ENCODE measurements around the gene SF3A1.

Gene SF3A1

GRCh38 chr22:30305906-30306626 lies 50.6 kb downstream of the SF3A1 start:
- no peak for TF ChIP-seq YY1 (IDR thresholded peaks at IDR 0.05; ENCODE audit: insufficient read depth, insufficient read length)
- no peaks in the 10 kb centered on the region for H3K9me3 ChIP-seq (ENCODE audit: insufficient read depth, low read length)
- H3K4me3 ChIP-seq (ENCODE audit: insufficient read length, low read depth): no peak overlapping the region
- no peaks in the 10 kb centered on the region for H3K27me3 ChIP-seq (ENCODE audit: insufficient read depth, insufficient read length)
- peaks cover 12% of the 10 kb centered on the region for H3K36me3 ChIP-seq (ENCODE audit: insufficient read depth, insufficient read length, low read length)
- H3K9ac ChIP-seq (ENCODE audit: insufficient read length, low read depth): no peak overlapping the region
- peaks cover 17% of the 10 kb centered on the region for H3K4me1 ChIP-seq (ENCODE audit: insufficient read depth, insufficient read length)
- DNase-seq (ENCODE audit: low read depth, low spot score): no peak

GRCh38 chr22:30305519-30305905 lies 51.2 kb downstream of the SF3A1 start:
- Histone ChIP-seq H3K4me1 (ENCODE audit: insufficient read depth, insufficient read length) (peaks cover 16% of the 10 kb centered on the region), H3K4me3 (ENCODE audit: insufficient read length, low read depth) (no peak overlapping the region), H3K36me3 (ENCODE audit: insufficient read depth, insufficient read length, low read length) (peaks cover 17% of the 10 kb centered on the region), H3K9me3 (ENCODE audit: insufficient read depth, low read length) (no peaks in the 10 kb centered on the region), H3K27me3 (ENCODE audit: insufficient read depth, insufficient read length) (no peaks in the 10 kb centered on the region), H3K9ac (ENCODE audit: insufficient read length, low read depth) (no peak overlapping the region)
- TF ChIP-seq ZNF274 (IDR thresholded peaks at IDR 0.05; ENCODE audit: low read depth, low read length) (no peak), SUZ12 (IDR thresholded peaks at IDR 0.05; ENCODE audit: extremely low read depth, insufficient read depth, insufficient read length) (no peak), YY1 (IDR thresholded peaks at IDR 0.05; ENCODE audit: insufficient read depth, insufficient read length) (no peak)
- no peak for DNase-seq (ENCODE audit: low read depth, low spot score)

- Histone ChIP-seq H3K9ac (ENCODE audit: insufficient read length, low read depth) (no peak overlapping the region), H3K27me3 (ENCODE audit: insufficient read depth, insufficient read length) (no peaks in the 10 kb centered on the region)
These were observed 52.0 kb downstream of the SF3A1 start for GRCh38 chr22:30304495-30305244.

DNA sequence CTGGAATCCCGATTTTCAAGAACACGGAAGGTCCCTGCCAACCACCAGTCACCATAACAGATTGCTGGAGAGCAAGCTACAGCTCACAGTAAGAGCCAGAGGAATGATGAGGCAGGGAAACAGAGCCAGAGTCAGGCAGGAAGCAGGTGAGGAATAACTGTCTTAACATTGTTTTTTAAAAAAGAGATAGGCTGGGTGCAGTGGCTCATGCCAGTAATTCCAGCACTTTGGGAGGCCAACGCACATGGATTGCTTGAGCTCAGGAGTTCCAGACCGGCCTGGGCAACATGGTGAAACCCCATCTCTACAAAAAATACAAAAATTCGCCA lies 53.9 kb downstream of the SF3A1 start:
- no peak for DNase-seq (ENCODE audit: low read depth, low spot score)
- Histone ChIP-seq H3K36me3 (ENCODE audit: insufficient read depth, insufficient read length, low read length) (peaks cover 34% of the 10 kb centered on the region), H3K9me3 (ENCODE audit: insufficient read depth, low read length) (no peaks in the 10 kb centered on the region), H3K4me3 (ENCODE audit: insufficient read length, low read depth) (no peak overlapping the region), H3K27me3 (ENCODE audit: insufficient read depth, insufficient read length) (no peaks in the 10 kb centered on the region), H3K4me1 (ENCODE audit: insufficient read depth, insufficient read length) (peaks cover 16% of the 10 kb centered on the region), H3K9ac (ENCODE audit: insufficient read length, low read depth) (no peak overlapping the region)
- TF ChIP-seq YY1 (IDR thresholded peaks at IDR 0.05; ENCODE audit: insufficient read depth, insufficient read length) (no peak), ZNF274 (IDR thresholded peaks at IDR 0.05; ENCODE audit: low read depth, low read length) (no peak), SUZ12 (IDR thresholded peaks at IDR 0.05; ENCODE audit: extremely low read depth, insufficient read depth, insufficient read length) (no peak)

More at GRCh38 chr22:30304495-30305244, 52.0 kb downstream of the SF3A1 start:
- Histone ChIP-seq H3K9me3 (ENCODE audit: insufficient read depth, low read length) (no peaks in the 10 kb centered on the region), H3K4me3 (ENCODE audit: insufficient read length, low read depth) (no peak overlapping the region), H3K4me1 (ENCODE audit: insufficient read depth, insufficient read length) (peaks cover 16% of the 10 kb centered on the region), H3K36me3 (ENCODE audit: insufficient read depth, insufficient read length, low read length) (peaks cover 20% of the 10 kb centered on the region)
- TF ChIP-seq SUZ12 (IDR thresholded peaks at IDR 0.05; ENCODE audit: extremely low read depth, insufficient read depth, insufficient read length) (no peak), ZNF274 (IDR thresholded peaks at IDR 0.05; ENCODE audit: low read depth, low read length) (no peak)
- no peak for DNase-seq (ENCODE audit: low read depth, low spot score)

GRCh38 chr22:30301995-30302809 lies 54.5 kb downstream of the SF3A1 start:
- DNase-seq (ENCODE audit: low read depth, low spot score): no peak
- Histone ChIP-seq H3K9ac (ENCODE audit: insufficient read length, low read depth) (no peak overlapping the region), H3K4me3 (ENCODE audit: insufficient read length, low read depth) (no peak overlapping the region), H3K36me3 (ENCODE audit: insufficient read depth, insufficient read length, low read length) (peaks cover 39% of the 10 kb centered on the region), H3K27me3 (ENCODE audit: insufficient read depth, insufficient read length) (no peaks in the 10 kb centered on the region), H3K9me3 (ENCODE audit: insufficient read depth, low read length) (no peaks in the 10 kb centered on the region), H3K4me1 (ENCODE audit: insufficient read depth, insufficient read length) (peaks cover 18% of the 10 kb centered on the region)
- TF ChIP-seq YY1 (IDR thresholded peaks at IDR 0.05; ENCODE audit: insufficient read depth, insufficient read length) (no peak), SUZ12 (IDR thresholded peaks at IDR 0.05; ENCODE audit: extremely low read depth, insufficient read depth, insufficient read length) (no peak), ZNF274 (IDR thresholded peaks at IDR 0.05; ENCODE audit: low read depth, low read length) (no peak)

GRCh38 chr22:30299322-30299721 lies 57.4 kb downstream of the SF3A1 start:
- Histone ChIP-seq H3K36me3 (ENCODE audit: insufficient read depth, insufficient read length, low read length) (peaks cover 64% of the 10 kb centered on the region), H3K4me1 (ENCODE audit: insufficient read depth, insufficient read length) (peaks cover 13% of the 10 kb centered on the region)

More at GRCh38 chr22:30299322-30299721, 57.4 kb downstream of the SF3A1 start:
- Histone ChIP-seq H3K27me3 (ENCODE audit: insufficient read depth, insufficient read length) (no peaks in the 10 kb centered on the region), H3K9ac (ENCODE audit: insufficient read length, low read depth) (no peak overlapping the region), H3K4me3 (ENCODE audit: insufficient read length, low read depth) (no peak overlapping the region), H3K9me3 (ENCODE audit: insufficient read depth, low read length) (no peaks in the 10 kb centered on the region)
- TF ChIP-seq YY1 (IDR thresholded peaks at IDR 0.05; ENCODE audit: insufficient read depth, insufficient read length) (no peak), SUZ12 (IDR thresholded peaks at IDR 0.05; ENCODE audit: extremely low read depth, insufficient read depth, insufficient read length) (no peak), ZNF274 (IDR thresholded peaks at IDR 0.05; ENCODE audit: low read depth, low read length) (no peak)
- no peak for DNase-seq (ENCODE audit: low read depth, low spot score)

Measured in NT2/D1 (cell line).